Measurements from ENCODE around the gene E2F4. TPM values are rescaled to one million over a fixed set of nuclear protein-coding genes. Genes with fewer than 3 reads are reported as not detected.
A peak's percentile ranks its signal among the peaks of the same experiment; 100 is the strongest.

Gene E2F4
- total RNA-seq, 1 donor from 2014 or later: 66.5 TPM

GRCh38 chr16:67161595-67162058 lies 30.3 kb upstream of the E2F4 start:
- Histone ChIP-seq H3K9me3 (no peaks in the 10 kb centered on the region), H3K36me3 (no peaks in the 10 kb centered on the region), H3K4me1 (peaks cover 57% of the 10 kb centered on the region), H3K27me3 (ENCODE audit: low read depth) (peaks cover 38% of the 10 kb centered on the region), H3K27ac (no peak overlapping the region), H3K4me3 (peak overlapping the region; percentile 94)
- intact Hi-C loops (cut with DNase I): no loop called here
- DNase-seq: no peak
- ATAC-seq: no peak
- no peak for TF ChIP-seq CTCF (IDR thresholded peaks at IDR 0.05)

- ATAC-seq (no peak), DNase-seq (no peak)
- peak overlapping the region; percentile 54 for H3K4me3 ChIP-seq
- peaks cover 38% of the 10 kb centered on the region for H3K27me3 ChIP-seq (ENCODE audit: low read depth)
- intact Hi-C loops (cut with DNase I): no loop called here
- no peak for TF ChIP-seq CTCF (IDR thresholded peaks at IDR 0.05)
- H3K4me1 ChIP-seq: peaks cover 57% of the 10 kb centered on the region
- no peaks in the 10 kb centered on the region for H3K9me3 ChIP-seq
- no peak overlapping the region for H3K27ac ChIP-seq
- H3K36me3 ChIP-seq: peaks cover 7% of the 10 kb centered on the region
Observed at GRCh38 chr16:67162506-67163163, 29.3 kb upstream of the E2F4 start.

- ATAC-seq: peak in 1 of 2 donors; percentile 2
- no peak for DNase-seq
- intact Hi-C loops (cut with DNase I): no loop called here
- Histone ChIP-seq H3K4me1 (peaks cover 56% of the 10 kb centered on the region), H3K27ac (peak overlapping the region; percentile 36), H3K4me3 (peak overlapping the region; percentile 54), H3K9me3 (no peaks in the 10 kb centered on the region), H3K27me3 (ENCODE audit: low read depth) (peaks cover 38% of the 10 kb centered on the region), H3K36me3 (peaks cover 7% of the 10 kb centered on the region)
- TF ChIP-seq CTCF (IDR thresholded peaks at IDR 0.05): no peak
Observed at GRCh38 chr16:67163164-67163998, 28.6 kb upstream of the E2F4 start.

GRCh38 chr16:67163999-67164558 lies 27.9 kb upstream of the E2F4 start:
- TF ChIP-seq CTCF (IDR thresholded peaks at IDR 0.05): no peak
- Histone ChIP-seq H3K4me1 (peaks cover 52% of the 10 kb centered on the region), H3K4me3 (peak overlapping the region; percentile 54)

GRCh38 chr16:67164599-67165061 lies 27.3 kb upstream of the E2F4 start, which contains the start of gene HSF4:
Gene HSF4 (plus strand): TSS chr16:67164745. CDS start chr16:67164812, 67 bp downstream.
- Histone ChIP-seq H3K4me3 (peak within 1 kb of the TSS; percentile 54), H3K27ac (peak within 1 kb of the TSS; percentile 64), H3K27me3 (ENCODE audit: low read depth) (peaks cover 38% of the 10 kb centered on the region), H3K4me1 (peaks cover 55% of the 10 kb centered on the region), H3K9me3 (no peaks in the 10 kb centered on the region), H3K36me3 (peaks cover 7% of the 10 kb centered on the region)
- DNase-seq: peak; percentile 78
- intact Hi-C loops (cut with DNase I): no loop called here
- no peak for TF ChIP-seq CTCF (IDR thresholded peaks at IDR 0.05)
- ATAC-seq: peak; percentile 46 to 53

More at GRCh38 chr16:67163999-67164558, 27.9 kb upstream of the E2F4 start:
- Histone ChIP-seq H3K36me3 (peaks cover 7% of the 10 kb centered on the region), H3K27ac (peak overlapping the region; percentile 36), H3K27me3 (ENCODE audit: low read depth) (peaks cover 38% of the 10 kb centered on the region), H3K9me3 (no peaks in the 10 kb centered on the region)
- DNase-seq (no peak), ATAC-seq (no peak)
- intact Hi-C loops (cut with DNase I): no loop called here
